Testis (tissue), 3 donors: ENCODE measurements around the gene TCF15. TPM values are rescaled to one million over a fixed set of nuclear protein-coding genes. Genes with fewer than 3 reads are reported as not detected.

Experiments used
- DNase-seq: peaks from one replicate; pipeline ENCODE4 v3.0.0-alpha.2; 2019
- H3K27ac ChIP-seq, 2 donors: fragments of 200-600 bp; sonication (generic); one replicate each; pipeline ENCODE4 v1.5.1; 2019
- H3K27me3 ChIP-seq: fragments of 200-600 bp; sonication (generic); one replicate; pipeline ENCODE4 v1.5.1; 2019
- H3K36me3 ChIP-seq: fragments of 200-600 bp; sonication (generic); one replicate; pipeline ENCODE4 v1.5.1; 2017; ENCODE audit warnings: low read depth; ENCODE audit errors: missing control alignments
- H3K4me1 ChIP-seq: fragments of 200-600 bp; sonication (generic); one replicate; pipeline ENCODE4 v1.5.1; 2019
- H3K4me3 ChIP-seq, 2 donors: fragments of 200-600 bp; sonication (generic); one replicate each; pipeline ENCODE4 v1.5.1; 2017 to 2019
- H3K9me3 ChIP-seq: fragments of 200-600 bp; sonication (generic); one replicate; pipeline ENCODE4 v1.5.1; 2017
- POLR2A ChIP-seq: fragments of 450-650 bp; IDR thresholded peaks from one replicate; pipeline ENCODE4 v1.6.1; 2017; ENCODE audit warnings: antibody characterized with exemption, mild to moderate bottlenecking, moderate library complexity
- WGBS, 2 donors: methylation state at CpG; one replicate each; pipeline ENCODE4 v1.1.5; 2018; 5-methylcytosine and 5-hydroxymethylcytosine counted together
- intact Hi-C: fragments of 100-400 bp; cut with DNase I; formaldehyde crosslinking; loops from one replicate; pipeline ENCODE4 v1.15.1; 2023; ENCODE audit warnings: low total_unique reads
- polyA plus RNA-seq: library from polyadenylated mRNA; stranded (reverse); fragments of 350-450 nt; fragmentation: Illumina TruSeq; extraction: RNeasy Lipid Tissue Mini Kit (QIAGEN cat#74804); gene quantifications from one replicate; pipeline ENCODE4 v1.2.3, GENCODE V29; 2014; ENCODE audit warnings: low read depth, low replicate concordance; ENCODE audit not compliant: insufficient read depth
- total RNA-seq, 2 donors: library from RNA; depleted of rRNA; stranded (reverse); fragments of >200 nt; gene quantifications; one replicate each; pipeline ENCODE4 v1.2.3, GENCODE V29; 2016
- TF ChIP-seq, protein P1 (sequence below), 3 experiments: fragments of 450-650 bp in 2 of 3; fragments of 200-600 bp in 1 of 3; sonication (generic) in 1 of 3; IDR thresholded peaks; one replicate each; pipeline ENCODE4 v1.5.1; 2016 to 2019; ENCODE audit warnings: antibody characterized with exemption in 3 of 3, mild to moderate bottlenecking in 2 of 3, moderate library complexity in 1 of 3

TCF15 gene
- total and polyA plus RNA-seq, 3 donors from 2014 or later, result 2.0 to 3.7 (median 2.7) TPM

DNA sequence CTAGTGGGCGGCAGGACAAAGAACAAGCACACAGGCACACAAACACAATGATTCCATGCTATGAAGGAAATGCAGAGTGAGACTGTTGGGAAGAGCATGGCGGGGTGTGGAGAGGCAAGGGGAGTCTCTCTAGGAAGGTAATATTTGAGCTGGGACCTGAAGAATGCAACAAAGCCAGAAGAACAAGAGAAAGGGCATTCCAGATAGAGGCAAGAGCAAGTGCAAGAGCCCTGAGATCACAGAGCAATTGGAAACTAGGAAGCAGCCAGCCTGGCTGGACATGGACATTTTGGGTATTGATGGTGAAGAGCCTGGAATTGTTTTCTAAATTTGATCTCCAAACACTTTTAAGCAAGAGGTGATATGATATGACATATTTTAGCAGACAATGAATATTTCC lies 27.4 kb upstream of the TCF15 start:
- intact Hi-C loops, result no loop called here
- no peak for DNase-seq

GRCh38 chr20:635893-636338 lies 25.8 kb upstream of the TCF15 start:
- TF ChIP-seq POLR2A, result no peak
- TF ChIP-seq, protein P1, sequence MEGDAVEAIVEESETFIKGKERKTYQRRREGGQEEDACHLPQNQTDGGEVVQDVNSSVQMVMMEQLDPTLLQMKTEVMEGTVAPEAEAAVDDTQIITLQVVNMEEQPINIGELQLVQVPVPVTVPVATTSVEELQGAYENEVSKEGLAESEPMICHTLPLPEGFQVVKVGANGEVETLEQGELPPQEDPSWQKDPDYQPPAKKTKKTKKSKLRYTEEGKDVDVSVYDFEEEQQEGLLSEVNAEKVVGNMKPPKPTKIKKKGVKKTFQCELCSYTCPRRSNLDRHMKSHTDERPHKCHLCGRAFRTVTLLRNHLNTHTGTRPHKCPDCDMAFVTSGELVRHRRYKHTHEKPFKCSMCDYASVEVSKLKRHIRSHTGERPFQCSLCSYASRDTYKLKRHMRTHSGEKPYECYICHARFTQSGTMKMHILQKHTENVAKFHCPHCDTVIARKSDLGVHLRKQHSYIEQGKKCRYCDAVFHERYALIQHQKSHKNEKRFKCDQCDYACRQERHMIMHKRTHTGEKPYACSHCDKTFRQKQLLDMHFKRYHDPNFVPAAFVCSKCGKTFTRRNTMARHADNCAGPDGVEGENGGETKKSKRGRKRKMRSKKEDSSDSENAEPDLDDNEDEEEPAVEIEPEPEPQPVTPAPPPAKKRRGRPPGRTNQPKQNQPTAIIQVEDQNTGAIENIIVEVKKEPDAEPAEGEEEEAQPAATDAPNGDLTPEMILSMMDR (IDR thresholded peaks at IDR 0.05), result no peak
- Histone ChIP-seq H3K4me3 (no peak overlapping the region), H3K27ac (no peak overlapping the region), H3K36me3 (no peaks in the 10 kb centered on the region), H3K27me3 (no peaks in the 10 kb centered on the region), H3K4me1 (no peaks in the 10 kb centered on the region), H3K9me3 (no peaks in the 10 kb centered on the region)
- 51 to 60% methylated on average over 7 of the region's 7 CpGs for WGBS, 2 donors
- DNase-seq, result no peak
- intact Hi-C loops, result no loop called here

More for the DNA sequence above, 27.4 kb upstream of the TCF15 start:
- Histone ChIP-seq H3K4me3 (no peak overlapping the region), H3K27ac (no peak overlapping the region), H3K36me3 (no peaks in the 10 kb centered on the region), H3K4me1 (no peaks in the 10 kb centered on the region), H3K9me3 (no peaks in the 10 kb centered on the region), H3K27me3 (no peaks in the 10 kb centered on the region)
- TF ChIP-seq POLR2A, result no peak
- TF ChIP-seq, protein P1 (IDR thresholded peaks at IDR 0.05), result no peak
- 90 to 98% methylated on average over 2 of the region's 2 CpGs for WGBS, 2 donors

- intact Hi-C loops, result no loop called here
- no peak for DNase-seq
- H3K27me3 ChIP-seq, result no peaks in the 10 kb centered on the region
- no peak overlapping the region for H3K27ac ChIP-seq
- TF ChIP-seq POLR2A, result no peak
- TF ChIP-seq, protein P1 (IDR thresholded peaks at IDR 0.05), result no peak
- no peaks in the 10 kb centered on the region for H3K9me3 ChIP-seq
- H3K4me3 ChIP-seq, result no peak overlapping the region
- H3K36me3 ChIP-seq, result no peaks in the 10 kb centered on the region
- WGBS, 2 donors, result 69 to 74% methylated on average over 9 of the region's 9 CpGs
- H3K4me1 ChIP-seq, result no peaks in the 10 kb centered on the region
These were observed 25.2 kb upstream of the TCF15 start for GRCh38 chr20:635028-635892.

- DNase-seq, result no peak
- H3K27ac ChIP-seq, result no peak overlapping the region
- H3K27me3 ChIP-seq, result no peaks in the 10 kb centered on the region
- intact Hi-C loops, result no loop called here
- 76 to 80% methylated on average over 14 of the region's 14 CpGs for WGBS, 2 donors
- H3K36me3 ChIP-seq, result no peaks in the 10 kb centered on the region
- no peak overlapping the region for H3K4me3 ChIP-seq
- no peaks in the 10 kb centered on the region for H3K9me3 ChIP-seq
- no peaks in the 10 kb centered on the region for H3K4me1 ChIP-seq
- no peak for TF ChIP-seq POLR2A
- TF ChIP-seq, protein P1 (IDR thresholded peaks at IDR 0.05), result no peak
These were observed 24.2 kb upstream of the TCF15 start for GRCh38 chr20:634148-634925.
